DOHH2 (cell line): ENCODE results near the gene CRADD.

Experiments used
- CTCF ChIP-seq: fragments of 200-600 bp; sonication (generic); IDR thresholded peaks from one replicate; pipeline ENCODE4 v1.5.1; 2014; ENCODE audit warnings: antibody characterized with exemption, mild to moderate bottlenecking, low read depth, low read length; ENCODE audit not compliant: poor library complexity, severe bottlenecking
- EZH2phosphoT487 ChIP-seq: fragments of 200-600 bp; sonication (generic); IDR thresholded peaks from 2 replicates; pipeline ENCODE4 v1.6.1; 2017; ENCODE audit warnings: borderline replicate concordance, mild to moderate bottlenecking, antibody characterized with exemption, low read length, moderate library complexity, mixed read lengths

GRCh38 chr12:93663729-93664084 lies 13.5 kb upstream of the CRADD start:
- TF ChIP-seq CTCF (no peak), EZH2phosphoT487 (no peak)
